ENCODE results near the gene SDS.

- TF ChIP-seq, protein P1, sequence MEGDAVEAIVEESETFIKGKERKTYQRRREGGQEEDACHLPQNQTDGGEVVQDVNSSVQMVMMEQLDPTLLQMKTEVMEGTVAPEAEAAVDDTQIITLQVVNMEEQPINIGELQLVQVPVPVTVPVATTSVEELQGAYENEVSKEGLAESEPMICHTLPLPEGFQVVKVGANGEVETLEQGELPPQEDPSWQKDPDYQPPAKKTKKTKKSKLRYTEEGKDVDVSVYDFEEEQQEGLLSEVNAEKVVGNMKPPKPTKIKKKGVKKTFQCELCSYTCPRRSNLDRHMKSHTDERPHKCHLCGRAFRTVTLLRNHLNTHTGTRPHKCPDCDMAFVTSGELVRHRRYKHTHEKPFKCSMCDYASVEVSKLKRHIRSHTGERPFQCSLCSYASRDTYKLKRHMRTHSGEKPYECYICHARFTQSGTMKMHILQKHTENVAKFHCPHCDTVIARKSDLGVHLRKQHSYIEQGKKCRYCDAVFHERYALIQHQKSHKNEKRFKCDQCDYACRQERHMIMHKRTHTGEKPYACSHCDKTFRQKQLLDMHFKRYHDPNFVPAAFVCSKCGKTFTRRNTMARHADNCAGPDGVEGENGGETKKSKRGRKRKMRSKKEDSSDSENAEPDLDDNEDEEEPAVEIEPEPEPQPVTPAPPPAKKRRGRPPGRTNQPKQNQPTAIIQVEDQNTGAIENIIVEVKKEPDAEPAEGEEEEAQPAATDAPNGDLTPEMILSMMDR (IDR thresholded peaks at IDR 0.05) = no peak
- TF ChIP-seq POLR2AphosphoS5 (IDR thresholded peaks at IDR 0.05) (no peak), POLR2A (IDR thresholded peaks at IDR 0.05) (no peak), EP300 (IDR thresholded peaks at IDR 0.05) (no peak)
Measured at GRCh38 chr12:113373440-113373839, 30.2 kb downstream of the SDS start.

All from sigmoid colon (tissue), 4 donors.